IMR-90 (cell line): ENCODE data around the gene KCNA10. TPM values are rescaled to one million over a fixed set of nuclear protein-coding genes. Genes with fewer than 3 reads are reported as not detected.

Experiments used
- ATAC-seq: fragments of 200-7000 bp; cut with Tn5 transposase; 2 replicates; pipeline ENCODE4 v1.9.1; 2020; ENCODE audit warnings: low read depth, mild to moderate bottlenecking, moderate library complexity
- BruUV-seq: library from RNA; stranded (reverse); fragments of 400-500 nt; replicated peaks from 2 replicates; lab custom pipeline; 2021; lab: Mats Ljungman, UMichigan
- CTCF ChIA-PET: fragments of 300-600 bp; formaldehyde crosslinking; extraction: SDS; loops from one replicate; lab custom pipeline; 2021; ENCODE audit warnings: antibody characterized with exemption; lab: Yijun Ruan, JAX
- POLR2A ChIA-PET: fragments of 300-600 bp; sonication (Branson Sonifier 250); formaldehyde crosslinking; loops from one replicate; lab custom pipeline; 2022; ENCODE audit warnings: antibody characterized with exemption; ENCODE audit not compliant: unreplicated experiment; lab: Charles Lee
- DNase-seq: peaks from one replicate; pipeline ENCODE4 v3.0.0; 2013
- H2AFZ ChIP-seq: replicated peaks from 2 replicates; pipeline ENCODE3; 2013; ENCODE audit warnings: low read length, mild to moderate bottlenecking; ENCODE audit not compliant: poor library complexity
- H2AK5ac ChIP-seq: 2 replicates; pipeline ENCODE4 v1.6.1; 2013; ENCODE audit warnings: low read depth, low read length, inconsistent platforms
- H2AK9ac ChIP-seq: replicated peaks from 2 replicates; pipeline ENCODE3; 2013; ENCODE audit warnings: mild to moderate bottlenecking, low read depth, low read length, moderate library complexity; ENCODE audit not compliant: poor library complexity
- H2BK120ac ChIP-seq: 2 replicates; pipeline ENCODE4 v1.6.1; 2013; ENCODE audit warnings: low read depth, low read length, inconsistent platforms
- H2BK15ac ChIP-seq: 3 replicates; pipeline ENCODE4 v1.6.1; 2013; ENCODE audit warnings: low read depth, low read length, inconsistent platforms
- H2BK20ac ChIP-seq: 2 replicates; pipeline ENCODE4 v1.6.1; 2013; ENCODE audit warnings: low read depth, mild to moderate bottlenecking, inconsistent platforms, low read length, moderate library complexity
- H2BK5ac ChIP-seq: 2 replicates; pipeline ENCODE4 v1.6.1; 2013; ENCODE audit warnings: mild to moderate bottlenecking, low read depth, low read length, inconsistent platforms; ENCODE audit not compliant: poor library complexity, severe bottlenecking
- H3K14ac ChIP-seq: replicated peaks from 2 replicates; pipeline ENCODE4 v1.6.1; 2013; ENCODE audit warnings: low read depth, low read length, inconsistent platforms
- H3K18ac ChIP-seq: 2 replicates; pipeline ENCODE4 v1.6.1; 2013; ENCODE audit warnings: low read depth, low read length, control low read depth
- H3K23ac ChIP-seq: 2 replicates; pipeline ENCODE4 v1.6.1; 2013; ENCODE audit warnings: low read depth, low read length, inconsistent platforms
- H3K27ac ChIP-seq: 2 replicates; pipeline ENCODE4 v1.5.1; 2013; ENCODE audit warnings: mild to moderate bottlenecking, control low read depth, low read length; ENCODE audit not compliant: insufficient read depth
- H3K27me3 ChIP-seq: 2 replicates; pipeline ENCODE4 v1.6.1; 2013; ENCODE audit warnings: low read length; ENCODE audit not compliant: control insufficient read depth, insufficient read depth
- H3K36me3 ChIP-seq: 2 replicates; pipeline ENCODE4 v1.6.1; 2013; ENCODE audit warnings: low read length, mixed read lengths; ENCODE audit not compliant: control insufficient read depth, insufficient read depth
- H3K4ac ChIP-seq: 2 replicates; pipeline ENCODE4 v1.6.1; 2013; ENCODE audit warnings: low read depth, low read length, inconsistent platforms
- H3K4me1 ChIP-seq: 2 replicates; pipeline ENCODE4 v1.6.1; 2013; ENCODE audit warnings: low read length, mixed read lengths; ENCODE audit not compliant: control insufficient read depth, insufficient read depth
- H3K4me2 ChIP-seq: 2 replicates; pipeline ENCODE4 v1.6.1; 2013; ENCODE audit warnings: low read depth, mild to moderate bottlenecking, control low read depth, low read length, moderate library complexity
- H3K4me3 ChIP-seq: 2 replicates; pipeline ENCODE4 v1.5.1; 2013; ENCODE audit warnings: low read depth, mild to moderate bottlenecking, control low read depth, low read length, moderate library complexity; ENCODE audit not compliant: insufficient read depth
- H3K56ac ChIP-seq: 2 replicates; pipeline ENCODE4 v1.6.1; 2013; ENCODE audit warnings: low read length, inconsistent platforms; ENCODE audit not compliant: insufficient read depth; ENCODE audit errors: extremely low read depth
- H3K79me1 ChIP-seq, 2 experiments: 2 replicates each; pipeline ENCODE4 v1.6.1; 2013; ENCODE audit warnings: low read length in 2 of 2, inconsistent platforms in 1 of 2, low read depth in 1 of 2
- H3K9ac ChIP-seq: 2 replicates; pipeline ENCODE4 v1.6.1; 2013; ENCODE audit warnings: low read depth, low read length, control low read depth
- H3K9me1 ChIP-seq: 2 replicates; pipeline ENCODE4 v1.6.1; 2013; ENCODE audit warnings: low read length, inconsistent platforms; ENCODE audit not compliant: insufficient read depth
- H3K9me3 ChIP-seq: 2 replicates; pipeline ENCODE4 v1.6.1; 2013; ENCODE audit warnings: low read length; ENCODE audit not compliant: control insufficient read depth, insufficient read depth
- H4K20me1 ChIP-seq: 2 replicates; pipeline ENCODE4 v1.6.1; 2013; ENCODE audit warnings: low read length, inconsistent platforms; ENCODE audit not compliant: insufficient read depth
- H4K5ac ChIP-seq: 2 replicates; pipeline ENCODE4 v1.6.1; 2013; ENCODE audit warnings: mild to moderate bottlenecking, low read depth, low read length, control low read depth
- H4K8ac ChIP-seq, 2 experiments: 2 replicates each; pipeline ENCODE4 v1.6.1; 2013; ENCODE audit warnings: low read depth in 2 of 2, low read length in 2 of 2, control low read depth in 1 of 2, inconsistent platforms in 1 of 2
- H4K91ac ChIP-seq: 2 replicates; pipeline ENCODE4 v1.6.1; 2013; ENCODE audit warnings: low read depth, low read length, inconsistent platforms; ENCODE audit not compliant: insufficient read depth
- CEBPB ChIP-seq: IDR thresholded peaks from 2 replicates; pipeline ENCODE4 v1.6.1; 2012; ENCODE audit warnings: low read depth, low read length, improper control_type of control experiment
- MXI1 ChIP-seq: IDR thresholded peaks from 2 replicates; pipeline ENCODE4 v1.6.1; 2012; ENCODE audit warnings: low read depth, mild to moderate bottlenecking, low read length, moderate library complexity, borderline replicate concordance
- RAD21 ChIP-seq: IDR thresholded peaks from 2 replicates; pipeline ENCODE4 v1.6.1; 2012; ENCODE audit warnings: low read length, improper control_type of control experiment
- RFX5 ChIP-seq: IDR thresholded peaks from 2 replicates; pipeline ENCODE4 v1.8.0; 2012; ENCODE audit warnings: low read depth, mild to moderate bottlenecking, low read length, moderate library complexity
- WGBS, 2 experiments: methylation state at CpG; one replicate each; pipeline versions ENCODE4 v1.1.5 to v1.1.7; 2013; ENCODE audit warnings: missing lambda C conversion rate in 2 of 2; ENCODE audit not compliant: insufficient read length in 1 of 2; ENCODE audit errors: extremely low coverage in 2 of 2; 5-methylcytosine and 5-hydroxymethylcytosine counted together
- dilution Hi-C: fragments of 300-500 bp; cut with HindIII; formaldehyde crosslinking; loops from one replicate; pipeline ENCODE4 v1.14.3; 2018; ENCODE audit warnings: low sequenced_read_pairs; ENCODE audit not compliant: unreplicated experiment
- in situ Hi-C: fragments of 300-500 bp; cut with MboI; formaldehyde crosslinking; loops from 3 replicates; pipeline ENCODE4 v1.14.3; 2019; ENCODE audit warnings: low sequenced_read_pairs, inconsistent platforms, mixed read lengths
- intact Hi-C: fragments of 100-400 bp; cut with micrococcal nuclease; formaldehyde crosslinking; loops from 2 replicates; pipeline ENCODE4 v1.10.0; 2022
- polyA plus RNA-seq, 3 experiments: library from polyadenylated mRNA; depleted of rRNA; stranded (reverse); fragments of >200 nt; gene quantifications; 2 replicates each; pipeline ENCODE4 v1.2.3, GENCODE V29; 2012; ENCODE audit warnings: low replicate concordance in 1 of 3
- total RNA-seq: library from RNA; depleted of rRNA; stranded (reverse); fragments of >200 nt; gene quantifications from 2 replicates; pipeline ENCODE4 v1.2.3, GENCODE V29; 2012
- TF ChIP-seq, protein P1 (sequence below): conservative IDR thresholded peaks from 2 replicates; pipeline ENCODE4 v1.5.1; 2012; ENCODE audit warnings: mild to moderate bottlenecking, low read depth, low read length, improper control_type of control experiment

KCNA10 gene
- total and polyA plus RNA-seq, 2 of the 4 experiments (the other 2 are of a cell fraction), result not detected

DNA sequence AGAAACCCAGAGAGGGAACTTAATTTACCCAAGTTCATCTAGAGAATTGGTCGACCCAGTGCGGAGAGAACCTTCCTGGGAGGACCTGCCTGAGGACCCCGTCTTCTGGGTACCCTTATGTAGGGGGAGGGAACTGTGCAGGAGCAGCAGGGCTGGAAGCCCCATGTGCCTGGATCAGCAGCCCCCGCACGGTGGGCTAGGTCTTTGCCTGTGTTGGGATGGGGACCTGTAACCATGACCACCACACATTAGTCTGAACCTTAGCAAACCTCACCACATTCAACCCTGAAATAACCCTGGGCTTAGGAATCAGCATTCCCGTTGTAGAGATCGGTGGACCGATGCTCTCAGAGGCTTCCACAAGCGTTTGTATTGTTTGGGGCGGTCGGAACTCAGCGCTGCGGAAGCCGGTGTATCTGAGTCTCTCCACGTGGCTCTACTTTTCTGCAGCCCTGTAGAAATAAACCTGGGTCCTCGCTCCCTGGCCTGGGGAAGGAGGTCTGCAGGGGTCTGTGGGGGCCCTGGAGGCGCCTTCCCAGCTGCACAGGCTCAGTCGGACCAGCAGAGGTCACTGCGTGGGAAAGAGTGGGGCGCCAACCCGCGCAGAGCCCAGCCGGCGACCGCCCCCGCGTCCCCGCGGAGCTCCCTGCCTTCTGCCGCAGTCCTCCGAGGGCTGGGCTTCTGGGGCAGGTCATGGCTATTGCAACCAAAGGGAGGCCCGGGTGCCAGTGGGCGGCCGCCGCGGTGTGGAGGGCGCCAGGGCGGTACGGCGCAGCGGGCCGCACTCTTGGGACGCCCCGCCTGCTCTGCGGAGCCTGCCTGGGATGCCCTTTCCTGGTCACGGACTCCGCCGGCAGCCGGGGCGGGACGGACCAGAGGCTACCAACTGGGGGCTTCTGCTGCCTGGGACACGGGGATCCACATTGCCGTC, 36.2 kb upstream of the KCNA10 start:
- no peak overlapping the region for H2BK120ac ChIP-seq
- H3K23ac ChIP-seq, result no peak overlapping the region
- H3K4me3 ChIP-seq, result no peak overlapping the region; the same call in 1 of the 2 replicates
- H3K9me1 ChIP-seq, result no peaks in the 10 kb centered on the region
- no peak overlapping the region for H4K8ac ChIP-seq
- H3K36me3 ChIP-seq, result no peaks in the 10 kb centered on the region
- in situ Hi-C loops (no loop called here), intact Hi-C loops (no loop called here), dilution Hi-C loops (no loop called here)
- H3K27me3 ChIP-seq, result peaks cover 47% of the 10 kb centered on the region
- H2AK9ac ChIP-seq, result no peak overlapping the region
- H3K18ac ChIP-seq, result no peak overlapping the region
- H3K4me2 ChIP-seq, result no peak overlapping the region; the same call in 1 of the 2 replicates
- WGBS, 2 experiments, result 6% methylated on average over 25 of the region's 53 CpGs; no CpG with 5 or more reads in 1 of the 2 experiments
- no peaks in the 10 kb centered on the region for H3K9me3 ChIP-seq
- H3K4me1 ChIP-seq, result no peaks in the 10 kb centered on the region
- no peak overlapping the region for H3K56ac ChIP-seq
- no peak overlapping the region for H4K5ac ChIP-seq
- H2AK5ac ChIP-seq, result no peak overlapping the region
- TF ChIP-seq CEBPB (no peak), MXI1 (no peak), RAD21 (no peak), RFX5 (no peak)
- TF ChIP-seq, protein P1, sequence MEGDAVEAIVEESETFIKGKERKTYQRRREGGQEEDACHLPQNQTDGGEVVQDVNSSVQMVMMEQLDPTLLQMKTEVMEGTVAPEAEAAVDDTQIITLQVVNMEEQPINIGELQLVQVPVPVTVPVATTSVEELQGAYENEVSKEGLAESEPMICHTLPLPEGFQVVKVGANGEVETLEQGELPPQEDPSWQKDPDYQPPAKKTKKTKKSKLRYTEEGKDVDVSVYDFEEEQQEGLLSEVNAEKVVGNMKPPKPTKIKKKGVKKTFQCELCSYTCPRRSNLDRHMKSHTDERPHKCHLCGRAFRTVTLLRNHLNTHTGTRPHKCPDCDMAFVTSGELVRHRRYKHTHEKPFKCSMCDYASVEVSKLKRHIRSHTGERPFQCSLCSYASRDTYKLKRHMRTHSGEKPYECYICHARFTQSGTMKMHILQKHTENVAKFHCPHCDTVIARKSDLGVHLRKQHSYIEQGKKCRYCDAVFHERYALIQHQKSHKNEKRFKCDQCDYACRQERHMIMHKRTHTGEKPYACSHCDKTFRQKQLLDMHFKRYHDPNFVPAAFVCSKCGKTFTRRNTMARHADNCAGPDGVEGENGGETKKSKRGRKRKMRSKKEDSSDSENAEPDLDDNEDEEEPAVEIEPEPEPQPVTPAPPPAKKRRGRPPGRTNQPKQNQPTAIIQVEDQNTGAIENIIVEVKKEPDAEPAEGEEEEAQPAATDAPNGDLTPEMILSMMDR, result peak; percentile 37
- H2AFZ ChIP-seq, result peak overlapping the region; percentile 83
- H3K9ac ChIP-seq, result no peak overlapping the region
- no peaks in the 10 kb centered on the region for H3K79me1 ChIP-seq
- no peak overlapping the region for H3K14ac ChIP-seq
- DNase-seq (peak; percentile 1), ATAC-seq (peak; percentile 90)
- POLR2A ChIA-PET, result no interaction called here
- H2BK20ac ChIP-seq, result no peak overlapping the region
- H4K91ac ChIP-seq, result no peak overlapping the region
- H3K4ac ChIP-seq, result no peak overlapping the region
- CTCF ChIA-PET, result interaction anchor here (1.5 kb wide), 1 partner anchor 15 kb away, joined by 3 read pairs; no protein-coding TSS in a partner anchor
- H3K27ac ChIP-seq, result no peak overlapping the region
- H2BK15ac ChIP-seq, result no peak overlapping the region
- no TSS peak for BruUV-seq
- no peaks in the 10 kb centered on the region for H4K20me1 ChIP-seq
- no peak overlapping the region for H2BK5ac ChIP-seq
